BE2C (cell line): ENCODE results near the gene TMCC2.

Experiments used
- DNase-seq: peaks from one replicate; pipeline ENCODE4 v3.0.0-alpha.2; 2020
- H3K27me3 ChIP-seq: fragments of 250-450 bp; sonication (Bioruptor Pico); 2 replicates; pipeline ENCODE4 v1.5.1; 2020; ENCODE audit warnings: mild to moderate bottlenecking
- H3K36me3 ChIP-seq: fragments of 250-450 bp; sonication (Bioruptor Pico); 2 replicates; pipeline ENCODE4 v1.5.1; 2020; ENCODE audit warnings: mild to moderate bottlenecking
- H3K4me1 ChIP-seq: fragments of 250-450 bp; sonication (Bioruptor Pico); 2 replicates; pipeline ENCODE4 v1.5.1; 2020
- H3K4me3 ChIP-seq: 2 replicates; pipeline ENCODE4 v1.5.1; 2011; ENCODE audit warnings: low read depth, low read length
- H3K9me3 ChIP-seq: fragments of 250-450 bp; sonication (Bioruptor Pico); 2 replicates; pipeline ENCODE4 v1.5.1; 2020
- CTCF ChIP-seq: IDR thresholded peaks from 2 replicates; pipeline ENCODE4 v1.5.1; 2012; ENCODE audit warnings: mild to moderate bottlenecking, low read depth, low read length

TMCC2 gene

GRCh38 chr1:205270271-205270670, 42.5 kb downstream of the TMCC2 start:
- no peak for TF ChIP-seq CTCF
- no peak for DNase-seq
- Histone ChIP-seq H3K4me1 (no peaks in the 10 kb centered on the region; the same call in 1 of the 2 replicates), H3K36me3 (no peaks in the 10 kb centered on the region), H3K27me3 (no peaks in the 10 kb centered on the region), H3K4me3 (no peak overlapping the region), H3K9me3 (no peaks in the 10 kb centered on the region)

GRCh38 chr1:205270764-205271163, 43.0 kb downstream of the TMCC2 start:
- no peaks in the 10 kb centered on the region; the same call in 1 of the 2 replicates for H3K4me1 ChIP-seq
- DNase-seq, result no peak
- no peaks in the 10 kb centered on the region for H3K27me3 ChIP-seq
- H3K4me3 ChIP-seq, result no peak overlapping the region
- no peaks in the 10 kb centered on the region for H3K9me3 ChIP-seq
- no peaks in the 10 kb centered on the region for H3K36me3 ChIP-seq
- no peak for TF ChIP-seq CTCF

- TF ChIP-seq CTCF, result peak; percentile 21; the same call in 1 of the 2 replicates
- Histone ChIP-seq H3K4me3 (no peak overlapping the region), H3K4me1 (no peaks in the 10 kb centered on the region; the same call in 1 of the 2 replicates), H3K36me3 (no peaks in the 10 kb centered on the region), H3K9me3 (no peaks in the 10 kb centered on the region), H3K27me3 (no peaks in the 10 kb centered on the region)
- DNase-seq, result no peak
Observed at GRCh38 chr1:205271277-205271676, 43.5 kb downstream of the TMCC2 start.

GRCh38 chr1:205271745-205272144, 44.0 kb downstream of the TMCC2 start:
- Histone ChIP-seq H3K4me3 (no peak overlapping the region), H3K36me3 (no peaks in the 10 kb centered on the region), H3K27me3 (no peaks in the 10 kb centered on the region), H3K9me3 (no peaks in the 10 kb centered on the region), H3K4me1 (no peaks in the 10 kb centered on the region; the same call in 1 of the 2 replicates)
- TF ChIP-seq CTCF, result no peak
- no peak for DNase-seq

- H3K27me3 ChIP-seq, result no peaks in the 10 kb centered on the region
- no peak overlapping the region for H3K4me3 ChIP-seq
- no peaks in the 10 kb centered on the region; the same call in 1 of the 2 replicates for H3K4me1 ChIP-seq
- no peak for TF ChIP-seq CTCF
- no peak for DNase-seq
- no peaks in the 10 kb centered on the region for H3K36me3 ChIP-seq
- no peaks in the 10 kb centered on the region for H3K9me3 ChIP-seq
Observed at GRCh38 chr1:205272536-205272935, 44.8 kb downstream of the TMCC2 start.

GRCh38 chr1:205273551-205273982, 45.8 kb downstream of the TMCC2 start:
- H3K4me3 ChIP-seq, result no peak overlapping the region
- no peaks in the 10 kb centered on the region for H3K9me3 ChIP-seq
- DNase-seq, result peak; percentile 82
- H3K36me3 ChIP-seq, result no peaks in the 10 kb centered on the region
- H3K4me1 ChIP-seq, result no peaks in the 10 kb centered on the region; the same call in 1 of the 2 replicates
- no peaks in the 10 kb centered on the region for H3K27me3 ChIP-seq
- TF ChIP-seq CTCF, result peak; percentile 99
